ENCODE measurements around the gene PRPF40B.

The PRPF40B gene

DNA sequence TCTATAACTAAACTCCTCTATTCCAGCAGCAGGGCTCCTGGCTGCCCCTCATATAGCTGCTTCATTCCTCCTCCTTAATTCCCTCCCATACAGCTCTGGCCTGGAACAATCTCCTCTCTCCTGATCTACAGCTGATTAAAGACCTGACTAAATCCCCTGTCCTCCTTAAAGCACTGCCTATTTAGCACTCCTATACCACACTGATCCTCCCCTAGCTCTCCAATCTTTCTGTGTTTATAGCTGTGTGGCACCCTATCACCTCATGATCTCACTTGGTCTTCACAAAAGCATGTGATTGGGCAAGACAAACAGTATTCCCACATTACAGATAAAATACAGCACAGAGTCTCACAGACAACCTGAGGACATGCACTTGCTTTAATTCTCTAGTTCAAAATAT is 66.4 kb downstream of the PRPF40B start:
- no peak for DNase-seq

- no peak for DNase-seq
These were observed 69.5 kb downstream of the PRPF40B start for GRCh38 chr12:49692851-49693250.

DNA sequence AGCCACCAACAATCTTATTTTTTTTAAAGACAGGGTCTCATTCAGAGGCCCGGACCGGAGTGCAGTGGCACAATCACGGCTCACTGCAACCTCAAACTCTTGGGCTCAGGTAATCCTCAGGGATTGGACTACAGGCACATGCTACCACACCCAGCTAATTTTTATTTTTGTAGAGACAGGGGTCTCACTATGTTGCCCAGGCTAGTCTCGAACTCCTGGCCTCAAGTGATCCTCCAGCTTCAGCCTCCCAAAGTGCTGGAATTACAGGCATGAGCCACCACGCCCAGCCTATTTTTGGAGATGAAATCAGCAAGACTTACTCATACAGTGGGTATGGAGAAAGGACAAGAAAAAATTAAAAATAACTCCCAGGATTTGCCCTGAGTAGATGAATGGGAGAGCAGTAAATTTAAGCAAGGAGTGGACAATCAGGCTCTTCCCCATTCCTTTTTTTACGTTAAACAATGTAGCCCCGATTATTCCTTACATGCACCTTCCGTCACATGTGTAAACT is 70.6 kb downstream of the PRPF40B start:
- DNase-seq = no peak
